SK-N-SH treated with all-trans-retinoic acid at 6 μM for 48 hours (cell line): Measurements from ENCODE around the gene EGLN1.
A peak's percentile ranks its signal among the peaks of the same experiment; 100 is the strongest.

Experiments
- ATAC-seq: fragments of 200-7000 bp; cut with Tn5 transposase; 3 replicates; pipeline ENCODE4 v1.9.1; 2020; ENCODE audit warnings: mild to moderate bottlenecking, moderate library complexity
- ARNTL ChIP-seq: fragments of 450-650 bp; formaldehyde crosslinking; IDR thresholded peaks from 2 replicates; pipeline ENCODE4 v1.5.0; 2020; ENCODE audit warnings: low read depth, mild to moderate bottlenecking, moderate library complexity, borderline replicate concordance
- CSDC2 ChIP-seq: fragments of 250-450 bp; sonication (Bioruptor Pico); IDR thresholded peaks from 2 replicates; pipeline ENCODE4 v1.5.0; 2020; ENCODE audit warnings: mild to moderate bottlenecking, moderate library complexity
- GLIS3 ChIP-seq: fragments of 250-450 bp; sonication (Bioruptor Pico); IDR thresholded peaks from 2 replicates; pipeline ENCODE4 v1.5.0; 2020; ENCODE audit warnings: mild to moderate bottlenecking, moderate library complexity
- OSR1 ChIP-seq: fragments of 250-450 bp; sonication (Bioruptor Pico); IDR thresholded peaks from 2 replicates; pipeline ENCODE4 v1.8.0; 2022; ENCODE audit warnings: moderate library complexity, mild to moderate bottlenecking, inconsistent platforms
- PPARA ChIP-seq: fragments of 250-450 bp; sonication (Bioruptor Pico); IDR thresholded peaks from 2 replicates; pipeline ENCODE4 v1.5.0; 2020; ENCODE audit warnings: mild to moderate bottlenecking, borderline replicate concordance
- RARB ChIP-seq: fragments of 250-450 bp; sonication (Bioruptor Pico); IDR thresholded peaks from 2 replicates; pipeline ENCODE4 v1.8.0; 2021; ENCODE audit warnings: mild to moderate bottlenecking, moderate library complexity
- TOX ChIP-seq: fragments of 250-450 bp; sonication (Bioruptor Pico); IDR thresholded peaks from 2 replicates; pipeline ENCODE4 v1.8.0; 2021; ENCODE audit warnings: mild to moderate bottlenecking, moderate library complexity, borderline replicate concordance
- ZC3H10 ChIP-seq: fragments of 250-450 bp; sonication (Bioruptor Pico); IDR thresholded peaks from 2 replicates; pipeline ENCODE4 v1.5.1; 2021; ENCODE audit warnings: mild to moderate bottlenecking, moderate library complexity
- ZFP3 ChIP-seq: fragments of 250-450 bp; sonication (Bioruptor Pico); IDR thresholded peaks from 2 replicates; pipeline ENCODE4 v1.5.0; 2020; ENCODE audit warnings: mild to moderate bottlenecking, moderate library complexity
- ZFP30 ChIP-seq: fragments of 450-650 bp; formaldehyde crosslinking; IDR thresholded peaks from 2 replicates; pipeline ENCODE4 v1.5.0; 2022; ENCODE audit warnings: mild to moderate bottlenecking, moderate library complexity
- ZNF70 ChIP-seq: fragments of 450-650 bp; formaldehyde crosslinking; IDR thresholded peaks from 2 replicates; pipeline ENCODE4 v1.5.0; 2020; ENCODE audit warnings: mild to moderate bottlenecking, moderate library complexity
- ZNF8 ChIP-seq: fragments of 450-650 bp; formaldehyde crosslinking; IDR thresholded peaks from 2 replicates; pipeline ENCODE4 v1.5.0; 2020; ENCODE audit warnings: mild to moderate bottlenecking, moderate library complexity
- TF ChIP-seq, protein P1 (sequence below): fragments of 250-450 bp; sonication (Bioruptor Pico); IDR thresholded peaks from 2 replicates; pipeline ENCODE4 v1.5.1; 2020; ENCODE audit warnings: low read depth, mild to moderate bottlenecking, moderate library complexity
- TF ChIP-seq, protein P2 (sequence below): fragments of 250-450 bp; sonication (Bioruptor Pico); IDR thresholded peaks from 2 replicates; pipeline ENCODE4 v1.5.1; 2021; ENCODE audit warnings: mild to moderate bottlenecking, moderate library complexity
- TF ChIP-seq, protein P3 (sequence below): fragments of 250-450 bp; sonication (Bioruptor Pico); IDR thresholded peaks from 2 replicates; pipeline ENCODE4 v1.8.0; 2020; ENCODE audit warnings: mild to moderate bottlenecking, moderate library complexity, borderline replicate concordance
- TF ChIP-seq, protein P4 (sequence below): fragments of 250-450 bp; sonication (Bioruptor Pico); IDR thresholded peaks from 2 replicates; pipeline ENCODE4 v1.5.0; 2020; ENCODE audit warnings: mild to moderate bottlenecking, moderate library complexity
- TF ChIP-seq, protein P5 (sequence below): fragments of 250-450 bp; sonication (Bioruptor Pico); IDR thresholded peaks from 2 replicates; pipeline ENCODE4 v1.8.0; 2021; ENCODE audit warnings: low read depth, mild to moderate bottlenecking, moderate library complexity, borderline replicate concordance

The EGLN1 gene

DNA sequence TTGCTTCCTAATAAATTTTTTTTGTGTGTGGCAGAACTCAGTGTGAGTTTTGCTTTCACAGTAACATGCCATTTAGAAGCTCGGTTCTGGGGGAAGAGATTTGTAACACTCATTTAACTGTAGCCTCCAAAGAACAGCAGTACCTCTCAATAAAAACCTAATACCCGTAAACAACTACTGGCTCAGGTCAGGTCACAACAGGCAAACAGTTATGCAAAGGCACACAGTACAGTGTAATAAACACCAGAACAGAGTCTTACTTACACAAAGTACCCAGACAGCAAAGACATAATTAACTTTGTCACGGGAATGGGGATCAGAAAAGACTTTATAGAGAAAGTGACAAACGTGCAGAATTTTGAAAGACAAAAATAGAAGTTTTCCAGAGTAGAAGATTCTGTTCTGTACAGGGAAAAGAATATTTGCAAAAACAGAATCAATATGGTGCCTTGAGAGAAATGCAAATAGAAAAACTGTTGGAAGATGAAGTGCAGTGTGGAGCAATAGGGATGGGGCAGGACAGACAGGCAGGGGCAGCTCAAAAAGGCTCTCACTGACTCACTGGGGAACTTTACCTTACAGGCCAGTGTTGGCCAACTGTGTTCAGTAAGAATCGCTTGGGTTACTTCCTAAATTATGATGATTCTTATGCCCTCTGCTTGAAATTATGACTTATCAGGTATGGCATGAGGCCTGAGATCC, 38.8 kb downstream of the EGLN1 start:
- TF ChIP-seq, protein P1, sequence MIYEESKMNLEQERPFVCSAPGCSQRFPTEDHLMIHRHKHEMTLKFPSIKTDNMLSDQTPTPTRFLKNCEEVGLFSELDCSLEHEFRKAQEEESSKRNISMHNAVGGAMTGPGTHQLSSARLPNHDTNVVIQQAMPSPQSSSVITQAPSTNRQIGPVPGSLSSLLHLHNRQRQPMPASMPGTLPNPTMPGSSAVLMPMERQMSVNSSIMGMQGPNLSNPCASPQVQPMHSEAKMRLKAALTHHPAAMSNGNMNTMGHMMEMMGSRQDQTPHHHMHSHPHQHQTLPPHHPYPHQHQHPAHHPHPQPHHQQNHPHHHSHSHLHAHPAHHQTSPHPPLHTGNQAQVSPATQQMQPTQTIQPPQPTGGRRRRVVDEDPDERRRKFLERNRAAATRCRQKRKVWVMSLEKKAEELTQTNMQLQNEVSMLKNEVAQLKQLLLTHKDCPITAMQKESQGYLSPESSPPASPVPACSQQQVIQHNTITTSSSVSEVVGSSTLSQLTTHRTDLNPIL (CRISPR knock-in tag) = no peak
- peak; percentile 8; the same call in 1 of the 3 replicates for ATAC-seq

DNA sequence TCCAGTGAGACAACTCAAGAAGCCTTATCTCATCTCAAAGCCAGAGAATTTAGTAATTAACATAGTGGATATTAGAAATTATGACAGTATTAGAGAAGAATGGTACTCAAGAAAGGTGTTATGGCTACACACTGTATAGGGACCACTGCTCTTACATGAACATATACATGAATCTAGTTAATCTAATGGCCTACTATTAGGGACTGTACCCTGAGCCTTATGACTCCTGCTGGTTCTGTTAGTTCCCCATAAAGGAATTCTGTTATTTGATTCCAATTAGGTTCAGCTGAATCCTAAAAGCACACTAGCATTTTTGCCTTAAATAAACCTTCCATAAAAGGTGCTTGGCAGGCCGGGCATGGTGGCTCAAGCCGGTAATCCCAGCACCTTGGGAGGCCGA, 39.7 kb downstream of the EGLN1 start:
- no peak for ATAC-seq

DNA sequence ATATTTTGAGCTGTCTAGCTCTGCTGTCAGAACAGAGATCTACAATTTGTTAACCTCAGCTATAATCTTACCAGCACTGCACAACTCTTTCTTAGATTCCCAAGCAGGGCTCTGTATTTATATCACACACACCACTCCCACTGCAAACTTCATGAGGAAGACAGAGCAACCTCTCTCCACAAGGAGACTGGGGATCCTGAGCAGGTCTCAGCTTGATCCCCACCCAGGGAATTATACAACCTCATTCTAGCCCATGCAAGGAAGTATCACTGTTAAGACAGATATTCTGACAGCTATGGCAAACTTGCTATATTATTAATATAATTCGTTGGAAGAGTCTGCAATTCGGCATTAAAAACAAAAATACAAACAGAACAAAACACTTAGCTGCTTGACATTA, 40.4 kb downstream of the EGLN1 start:
- no peak for ATAC-seq
- TF ChIP-seq RARB (CRISPR knock-in tag) = no peak
- TF ChIP-seq ARNTL (CRISPR knock-in tag) = no peak
- TF ChIP-seq OSR1 = no peak
- no peak for TF ChIP-seq CSDC2 (CRISPR knock-in tag)
- TF ChIP-seq, protein P2, sequence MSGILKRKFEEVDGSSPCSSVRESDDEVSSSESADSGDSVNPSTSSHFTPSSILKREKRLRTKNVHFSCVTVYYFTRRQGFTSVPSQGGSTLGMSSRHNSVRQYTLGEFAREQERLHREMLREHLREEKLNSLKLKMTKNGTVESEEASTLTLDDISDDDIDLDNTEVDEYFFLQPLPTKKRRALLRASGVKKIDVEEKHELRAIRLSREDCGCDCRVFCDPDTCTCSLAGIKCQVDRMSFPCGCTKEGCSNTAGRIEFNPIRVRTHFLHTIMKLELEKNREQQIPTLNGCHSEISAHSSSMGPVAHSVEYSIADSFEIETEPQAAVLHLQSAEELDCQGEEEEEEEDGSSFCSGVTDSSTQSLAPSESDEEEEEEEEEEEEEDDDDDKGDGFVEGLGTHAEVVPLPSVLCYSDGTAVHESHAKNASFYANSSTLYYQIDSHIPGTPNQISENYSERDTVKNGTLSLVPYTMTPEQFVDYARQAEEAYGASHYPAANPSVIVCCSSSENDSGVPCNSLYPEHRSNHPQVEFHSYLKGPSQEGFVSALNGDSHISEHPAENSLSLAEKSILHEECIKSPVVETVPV (CRISPR knock-in tag) = no peak
- TF ChIP-seq, protein P3, sequence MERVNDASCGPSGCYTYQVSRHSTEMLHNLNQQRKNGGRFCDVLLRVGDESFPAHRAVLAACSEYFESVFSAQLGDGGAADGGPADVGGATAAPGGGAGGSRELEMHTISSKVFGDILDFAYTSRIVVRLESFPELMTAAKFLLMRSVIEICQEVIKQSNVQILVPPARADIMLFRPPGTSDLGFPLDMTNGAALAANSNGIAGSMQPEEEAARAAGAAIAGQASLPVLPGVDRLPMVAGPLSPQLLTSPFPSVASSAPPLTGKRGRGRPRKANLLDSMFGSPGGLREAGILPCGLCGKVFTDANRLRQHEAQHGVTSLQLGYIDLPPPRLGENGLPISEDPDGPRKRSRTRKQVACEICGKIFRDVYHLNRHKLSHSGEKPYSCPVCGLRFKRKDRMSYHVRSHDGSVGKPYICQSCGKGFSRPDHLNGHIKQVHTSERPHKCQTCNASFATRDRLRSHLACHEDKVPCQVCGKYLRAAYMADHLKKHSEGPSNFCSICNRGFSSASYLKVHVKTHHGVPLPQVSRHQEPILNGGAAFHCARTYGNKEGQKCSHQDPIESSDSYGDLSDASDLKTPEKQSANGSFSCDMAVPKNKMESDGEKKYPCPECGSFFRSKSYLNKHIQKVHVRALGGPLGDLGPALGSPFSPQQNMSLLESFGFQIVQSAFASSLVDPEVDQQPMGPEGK (CRISPR knock-in tag) = no peak
- TF ChIP-seq, protein P1 (CRISPR knock-in tag) = no peak
- no peak for TF ChIP-seq PPARA (CRISPR knock-in tag)
- no peak for TF ChIP-seq ZNF8 (CRISPR knock-in tag)
- no peak for TF ChIP-seq GLIS3 (CRISPR knock-in tag)
- TF ChIP-seq, protein P4, sequence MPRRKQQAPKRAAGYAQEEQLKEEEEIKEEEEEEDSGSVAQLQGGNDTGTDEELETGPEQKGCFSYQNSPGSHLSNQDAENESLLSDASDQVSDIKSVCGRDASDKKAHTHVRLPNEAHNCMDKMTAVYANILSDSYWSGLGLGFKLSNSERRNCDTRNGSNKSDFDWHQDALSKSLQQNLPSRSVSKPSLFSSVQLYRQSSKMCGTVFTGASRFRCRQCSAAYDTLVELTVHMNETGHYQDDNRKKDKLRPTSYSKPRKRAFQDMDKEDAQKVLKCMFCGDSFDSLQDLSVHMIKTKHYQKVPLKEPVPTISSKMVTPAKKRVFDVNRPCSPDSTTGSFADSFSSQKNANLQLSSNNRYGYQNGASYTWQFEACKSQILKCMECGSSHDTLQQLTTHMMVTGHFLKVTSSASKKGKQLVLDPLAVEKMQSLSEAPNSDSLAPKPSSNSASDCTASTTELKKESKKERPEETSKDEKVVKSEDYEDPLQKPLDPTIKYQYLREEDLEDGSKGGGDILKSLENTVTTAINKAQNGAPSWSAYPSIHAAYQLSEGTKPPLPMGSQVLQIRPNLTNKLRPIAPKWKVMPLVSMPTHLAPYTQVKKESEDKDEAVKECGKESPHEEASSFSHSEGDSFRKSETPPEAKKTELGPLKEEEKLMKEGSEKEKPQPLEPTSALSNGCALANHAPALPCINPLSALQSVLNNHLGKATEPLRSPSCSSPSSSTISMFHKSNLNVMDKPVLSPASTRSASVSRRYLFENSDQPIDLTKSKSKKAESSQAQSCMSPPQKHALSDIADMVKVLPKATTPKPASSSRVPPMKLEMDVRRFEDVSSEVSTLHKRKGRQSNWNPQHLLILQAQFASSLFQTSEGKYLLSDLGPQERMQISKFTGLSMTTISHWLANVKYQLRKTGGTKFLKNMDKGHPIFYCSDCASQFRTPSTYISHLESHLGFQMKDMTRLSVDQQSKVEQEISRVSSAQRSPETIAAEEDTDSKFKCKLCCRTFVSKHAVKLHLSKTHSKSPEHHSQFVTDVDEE (CRISPR knock-in tag) = no peak
- no peak for TF ChIP-seq ZFP30 (CRISPR knock-in tag)
- TF ChIP-seq, all 23 proteins: peak for 0

More for the DNA sequence above, 39.7 kb downstream of the EGLN1 start:
- TF ChIP-seq OSR1 = no peak
- no peak for TF ChIP-seq ZNF70 (CRISPR knock-in tag)
- TF ChIP-seq ZC3H10 = no peak
- TF ChIP-seq, protein P2 (CRISPR knock-in tag) = no peak
- TF ChIP-seq RARB (CRISPR knock-in tag) = no peak
- no peak for TF ChIP-seq TOX (CRISPR knock-in tag)
- no peak for TF ChIP-seq ZFP3 (CRISPR knock-in tag)
- TF ChIP-seq, protein P5, sequence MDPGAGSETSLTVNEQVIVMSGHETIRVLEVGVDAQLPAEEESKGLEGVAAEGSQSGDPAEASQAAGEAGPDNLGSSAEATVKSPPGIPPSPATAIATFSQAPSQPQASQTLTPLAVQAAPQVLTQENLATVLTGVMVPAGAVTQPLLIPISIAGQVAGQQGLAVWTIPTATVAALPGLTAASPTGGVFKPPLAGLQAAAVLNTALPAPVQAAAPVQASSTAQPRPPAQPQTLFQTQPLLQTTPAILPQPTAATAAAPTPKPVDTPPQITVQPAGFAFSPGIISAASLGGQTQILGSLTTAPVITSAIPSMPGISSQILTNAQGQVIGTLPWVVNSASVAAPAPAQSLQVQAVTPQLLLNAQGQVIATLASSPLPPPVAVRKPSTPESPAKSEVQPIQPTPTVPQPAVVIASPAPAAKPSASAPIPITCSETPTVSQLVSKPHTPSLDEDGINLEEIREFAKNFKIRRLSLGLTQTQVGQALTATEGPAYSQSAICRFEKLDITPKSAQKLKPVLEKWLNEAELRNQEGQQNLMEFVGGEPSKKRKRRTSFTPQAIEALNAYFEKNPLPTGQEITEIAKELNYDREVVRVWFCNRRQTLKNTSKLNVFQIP (CRISPR knock-in tag) = no peak
- TF ChIP-seq PPARA (CRISPR knock-in tag) = no peak
